Activated T-helper 17 cell treated with anti-CD3 and anti-CD28 coated beads, Interleukin-2, amount 50 U/mL, for 72 hours (primary cell): ENCODE measurements around the gene RABGEF1. TPM values are rescaled to one million over a fixed set of nuclear protein-coding genes. Genes with fewer than 3 reads are reported as not detected.
"Not testable (repeated sequence)": the region's sequence is repeated elsewhere in the genome, so short reads cannot be mapped to it uniquely, and the experiment has no call there.

Experiments used
- ATAC-seq: fragments of 150-1000 bp; cut with Tn5 transposase; replicated peaks from 2 replicates; pipeline ENCODE4 v1.10.0; 2021; ENCODE audit warnings: mild to moderate bottlenecking, moderate library complexity
- H3K27ac Mint-ChIP-seq: one replicate; pipeline ENCODE4 v1.8.0; 2022; ENCODE audit warnings: mixed read lengths
- H3K27me3 Mint-ChIP-seq: one replicate; pipeline ENCODE4 v1.8.0; 2022; ENCODE audit warnings: mixed read lengths
- H3K36me3 Mint-ChIP-seq: one replicate; pipeline ENCODE4 v1.8.0; 2022; ENCODE audit warnings: low read depth, mild to moderate bottlenecking, mixed read lengths
- H3K4me1 Mint-ChIP-seq: one replicate; pipeline ENCODE4 v1.8.0; 2022; ENCODE audit warnings: mixed read lengths
- H3K4me3 Mint-ChIP-seq: one replicate; pipeline ENCODE4 v1.8.0; 2022; ENCODE audit warnings: mild to moderate bottlenecking, mixed read lengths
- H3K9me3 Mint-ChIP-seq: one replicate; pipeline ENCODE4 v1.8.0; 2022; ENCODE audit warnings: mixed read lengths
- total RNA-seq, 2 donors: library from RNA; stranded (reverse); gene quantifications; one replicate each; pipeline ENCODE4 v1.2.3, GENCODE V29; 2022

RABGEF1 gene
- total RNA-seq, 2 donors from 2014 or later: 24.5 to 37.4 TPM

DNA sequence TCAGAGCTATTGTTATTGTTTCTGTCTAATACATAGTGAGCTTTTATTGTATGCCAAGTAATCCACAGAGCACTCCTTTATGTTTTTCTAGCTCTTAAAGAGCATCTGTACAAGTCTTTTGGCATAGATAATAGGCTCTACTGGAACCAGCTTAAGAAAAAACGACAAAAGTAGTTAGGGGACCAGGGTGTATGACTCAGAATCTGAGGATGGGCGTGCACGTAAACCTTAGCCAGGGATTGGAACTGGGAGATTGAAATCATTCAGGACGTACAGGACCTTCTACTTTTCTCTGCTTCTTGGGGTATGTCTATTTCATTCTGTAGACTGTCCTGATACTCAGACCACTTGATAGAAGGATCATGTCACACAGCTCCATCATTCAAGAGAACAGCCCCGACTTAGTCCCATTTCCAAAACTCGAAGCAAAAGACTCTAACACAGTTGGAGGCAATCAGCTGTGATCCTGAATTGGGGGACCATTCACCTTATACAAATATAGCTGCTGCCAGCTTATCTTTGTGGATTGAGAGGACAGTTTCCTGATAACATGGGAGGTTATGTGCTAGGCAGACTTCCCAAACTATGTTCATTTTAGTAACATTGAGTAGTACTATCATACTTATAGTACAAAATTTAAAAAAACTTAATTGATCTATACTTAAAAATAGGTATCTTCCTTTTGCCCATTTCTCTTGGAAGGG is 24.9 kb downstream of the RABGEF1 start:
- H3K27ac Mint-ChIP-seq, ATAC-seq, H3K27me3 Mint-ChIP-seq, H3K9me3 Mint-ChIP-seq, H3K4me3 Mint-ChIP-seq, H3K36me3 Mint-ChIP-seq: not testable (repeated sequence)
- peaks cover 31% of the 10 kb centered on the region for H3K4me1 Mint-ChIP-seq

DNA sequence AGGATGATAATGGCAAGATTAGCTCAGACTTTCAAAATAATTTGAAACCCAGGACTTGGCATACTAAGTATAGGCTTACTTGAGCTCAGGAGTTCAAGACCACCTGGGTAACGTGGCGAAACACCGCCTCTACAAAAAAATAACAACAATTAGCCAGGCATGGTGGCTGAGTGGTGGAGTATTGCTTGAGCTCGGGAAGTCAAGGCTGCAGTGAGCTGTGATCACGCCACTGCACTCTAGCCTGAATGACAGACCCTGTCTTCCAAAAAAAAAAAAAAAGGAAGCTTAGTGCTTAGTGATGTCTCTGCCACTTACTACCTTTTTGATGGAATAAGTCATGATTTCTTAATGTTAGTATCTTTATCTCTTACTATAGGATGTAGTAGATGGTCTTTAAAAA is 25.5 kb downstream of the RABGEF1 start:
- Mint-ChIP-seq H3K36me3 (peaks cover 12% of the 10 kb centered on the region), H3K27me3 (no peaks in the 10 kb centered on the region), H3K9me3 (peaks cover 3% of the 10 kb centered on the region), H3K4me3 (no peak overlapping the region), H3K27ac (no peak overlapping the region), H3K4me1 (peaks cover 36% of the 10 kb centered on the region)
- ATAC-seq: no peak

DNA sequence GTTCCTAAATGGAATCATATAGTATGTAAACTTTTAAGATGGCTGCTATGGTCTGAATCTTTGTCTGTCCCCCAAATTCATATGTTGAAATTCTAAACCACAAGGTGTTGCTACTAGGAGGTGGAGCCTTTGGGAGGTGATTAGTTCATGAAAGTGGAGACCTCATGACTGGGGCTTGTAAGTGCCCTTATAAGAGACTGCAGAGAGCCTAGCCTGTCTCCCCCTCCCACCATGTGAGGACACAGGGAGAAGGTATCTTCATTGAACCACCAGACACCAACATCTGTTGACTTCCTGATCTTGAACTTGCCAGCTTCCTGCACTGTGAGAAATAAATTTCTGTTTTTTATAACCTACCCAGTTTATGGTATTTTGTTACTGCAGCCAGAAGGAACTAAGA is 27.0 kb downstream of the RABGEF1 start:
- ATAC-seq, H3K4me3 Mint-ChIP-seq, H3K27me3 Mint-ChIP-seq, H3K9me3 Mint-ChIP-seq: not testable (repeated sequence)
- peaks cover 24% of the 10 kb centered on the region for H3K36me3 Mint-ChIP-seq
- peaks cover 36% of the 10 kb centered on the region for H3K4me1 Mint-ChIP-seq
- H3K27ac Mint-ChIP-seq: peak overlapping the region; percentile 17

DNA sequence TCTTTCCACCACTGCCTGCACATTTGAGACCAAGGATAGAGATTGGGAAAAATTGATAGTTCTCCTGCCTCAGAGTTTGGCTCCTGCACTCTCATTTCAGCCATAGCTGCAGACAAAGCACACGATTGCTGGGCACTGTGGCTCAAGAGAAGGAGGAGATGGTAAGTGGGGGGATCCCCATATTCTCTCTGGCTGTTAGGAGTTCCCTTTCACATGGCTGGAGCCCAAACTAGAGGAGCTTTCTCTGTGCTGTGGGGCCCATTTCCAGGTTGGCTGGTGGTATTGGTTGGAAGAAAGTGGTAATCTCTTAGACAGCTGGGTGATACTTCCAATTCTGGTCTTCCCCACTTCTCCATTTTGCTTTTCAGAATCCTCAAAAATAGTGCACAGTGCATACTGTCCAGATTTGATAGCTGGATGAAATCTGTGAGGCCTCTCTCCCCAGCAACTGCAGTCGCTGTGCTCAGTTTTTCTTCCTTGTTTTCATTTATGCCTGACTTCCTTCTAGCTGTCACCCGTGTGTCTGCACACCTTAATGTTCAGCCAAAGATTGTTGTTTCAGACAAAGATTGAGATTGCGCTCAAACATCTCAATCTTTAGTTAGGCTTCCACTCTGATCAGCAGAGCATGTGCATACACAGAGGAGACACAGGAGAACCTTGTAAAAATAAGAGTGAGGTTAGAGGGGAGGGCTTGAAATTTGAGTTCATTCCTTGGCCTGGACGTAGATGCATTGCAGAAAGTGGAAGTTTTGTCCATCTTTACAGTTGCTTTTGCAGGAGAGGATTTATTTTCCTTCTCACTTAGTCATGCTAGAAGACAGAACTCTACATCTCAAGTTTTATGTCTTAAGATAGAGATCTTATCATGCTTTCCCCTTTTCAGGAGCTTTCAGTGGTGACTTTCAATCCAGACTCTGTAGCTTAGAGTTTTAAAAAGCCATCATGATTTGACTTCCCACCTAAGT is 28.6 kb downstream of the RABGEF1 start:
- Mint-ChIP-seq H3K9me3 (no peaks in the 10 kb centered on the region), H3K4me3 (no peak overlapping the region), H3K4me1 (peaks cover 30% of the 10 kb centered on the region), H3K27me3 (no peaks in the 10 kb centered on the region), H3K36me3 (peaks cover 41% of the 10 kb centered on the region), H3K27ac (peak overlapping the region; percentile 1)
- no peak for ATAC-seq

DNA sequence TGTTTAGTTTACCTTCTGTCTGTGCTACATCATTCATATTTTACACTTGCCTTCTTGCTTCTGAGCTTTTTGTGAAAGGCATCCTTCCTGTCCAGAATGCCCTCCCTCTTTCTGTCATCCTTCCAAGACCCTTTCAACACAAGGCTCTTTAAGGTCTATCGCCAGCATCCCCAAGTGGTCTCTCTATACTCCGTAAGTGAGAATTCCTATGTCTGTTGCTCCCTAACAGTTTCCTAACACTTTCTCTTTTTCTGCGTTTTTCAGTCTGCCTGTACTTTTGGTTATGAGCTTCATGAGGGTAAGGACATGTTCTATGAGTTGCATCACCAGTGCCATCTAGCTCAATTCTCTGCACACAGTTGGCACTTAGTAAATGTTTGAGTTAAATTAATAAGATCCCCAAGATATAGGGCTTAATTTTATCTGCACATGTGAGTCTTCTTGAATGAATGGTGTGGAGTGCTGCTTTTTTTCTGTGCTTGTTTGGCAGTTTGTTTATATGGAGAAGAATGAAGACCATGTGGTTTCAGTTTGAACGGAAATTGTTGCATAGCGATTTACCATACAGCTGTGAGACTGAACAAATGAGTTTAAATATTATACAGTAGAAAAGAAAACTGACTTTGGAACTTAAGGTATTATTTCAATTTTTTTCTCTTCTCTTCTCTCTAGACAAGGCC is 29.4 kb downstream of the RABGEF1 start:
- Mint-ChIP-seq H3K4me3 (peak overlapping the region; percentile 1), H3K9me3 (no peaks in the 10 kb centered on the region), H3K27ac (peak overlapping the region; percentile 1), H3K36me3 (peaks cover 49% of the 10 kb centered on the region), H3K27me3 (no peaks in the 10 kb centered on the region), H3K4me1 (peaks cover 30% of the 10 kb centered on the region)
- ATAC-seq: peak; percentile 16

DNA sequence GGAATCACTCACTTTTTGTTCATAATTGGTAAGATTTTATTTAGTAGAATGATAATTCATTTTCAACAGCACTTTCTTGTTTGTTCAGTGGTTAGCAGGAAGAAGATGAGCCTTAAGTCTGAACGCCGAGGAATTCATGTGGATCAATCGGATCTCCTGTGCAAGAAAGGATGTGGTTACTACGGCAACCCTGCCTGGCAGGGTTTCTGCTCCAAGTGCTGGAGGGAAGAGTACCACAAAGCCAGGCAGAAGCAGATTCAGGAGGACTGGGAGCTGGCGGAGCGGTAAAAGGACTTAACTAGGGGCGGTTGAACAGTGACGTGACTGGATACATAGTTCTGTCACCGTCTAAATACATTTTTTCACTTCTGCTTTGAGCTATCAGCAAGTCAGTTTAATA is 31.3 kb downstream of the RABGEF1 start:
- no peak overlapping the region for H3K27ac Mint-ChIP-seq
- no peaks in the 10 kb centered on the region for H3K9me3 Mint-ChIP-seq
- H3K4me3 Mint-ChIP-seq: no peak overlapping the region
- no peaks in the 10 kb centered on the region for H3K27me3 Mint-ChIP-seq
- ATAC-seq: no peak
- H3K36me3 Mint-ChIP-seq: peaks cover 67% of the 10 kb centered on the region
- peaks cover 30% of the 10 kb centered on the region for H3K4me1 Mint-ChIP-seq

DNA sequence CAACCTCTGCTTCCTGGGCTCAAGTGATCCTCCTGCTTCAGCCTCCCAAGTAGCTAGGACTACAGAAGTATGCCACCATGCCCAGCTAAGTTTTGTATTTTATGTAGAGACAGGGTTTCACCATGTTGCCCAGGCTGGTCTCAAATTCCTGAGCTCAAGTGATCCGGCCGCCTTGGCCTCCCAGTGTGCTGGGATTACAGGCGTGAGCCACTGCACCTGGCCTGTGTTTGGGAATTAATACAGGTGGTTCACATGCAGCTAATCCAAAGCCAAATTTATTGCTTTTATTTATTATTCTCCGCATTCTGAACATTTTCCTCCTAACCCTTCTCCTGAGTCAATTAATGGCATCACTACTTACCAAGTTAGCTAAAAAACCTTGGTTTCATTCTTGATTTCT is 33.2 kb downstream of the RABGEF1 start:
- H3K27ac Mint-ChIP-seq, H3K9me3 Mint-ChIP-seq, H3K27me3 Mint-ChIP-seq, ATAC-seq, H3K4me3 Mint-ChIP-seq: not testable (repeated sequence)
- peaks cover 87% of the 10 kb centered on the region for H3K36me3 Mint-ChIP-seq
- peaks cover 24% of the 10 kb centered on the region for H3K4me1 Mint-ChIP-seq

DNA sequence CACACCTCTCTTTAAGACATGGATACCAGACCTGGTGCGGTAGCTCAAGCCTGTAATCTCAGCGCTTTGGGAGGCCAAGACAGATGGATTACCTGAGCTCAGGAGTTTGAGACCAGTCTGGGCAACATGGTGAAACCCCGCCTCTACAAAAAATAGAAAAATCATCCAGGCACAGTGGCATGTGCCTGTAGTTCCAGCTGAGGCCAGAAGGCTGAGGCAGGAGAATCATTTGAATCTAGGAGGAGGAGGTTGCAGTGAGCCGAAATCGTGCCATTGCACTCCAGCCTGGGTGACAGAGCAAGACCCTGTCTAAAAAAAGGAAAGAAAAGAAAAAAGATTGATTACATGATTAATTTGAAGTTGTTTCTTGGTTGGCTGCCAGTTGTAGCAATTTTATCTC is 35.9 kb downstream of the RABGEF1 start:
- peaks cover 97% of the 10 kb centered on the region for H3K36me3 Mint-ChIP-seq
- not testable (repeated sequence) for H3K27me3 Mint-ChIP-seq, ATAC-seq, H3K9me3 Mint-ChIP-seq, H3K4me3 Mint-ChIP-seq, H3K27ac Mint-ChIP-seq
- H3K4me1 Mint-ChIP-seq: peaks cover 16% of the 10 kb centered on the region

DNA sequence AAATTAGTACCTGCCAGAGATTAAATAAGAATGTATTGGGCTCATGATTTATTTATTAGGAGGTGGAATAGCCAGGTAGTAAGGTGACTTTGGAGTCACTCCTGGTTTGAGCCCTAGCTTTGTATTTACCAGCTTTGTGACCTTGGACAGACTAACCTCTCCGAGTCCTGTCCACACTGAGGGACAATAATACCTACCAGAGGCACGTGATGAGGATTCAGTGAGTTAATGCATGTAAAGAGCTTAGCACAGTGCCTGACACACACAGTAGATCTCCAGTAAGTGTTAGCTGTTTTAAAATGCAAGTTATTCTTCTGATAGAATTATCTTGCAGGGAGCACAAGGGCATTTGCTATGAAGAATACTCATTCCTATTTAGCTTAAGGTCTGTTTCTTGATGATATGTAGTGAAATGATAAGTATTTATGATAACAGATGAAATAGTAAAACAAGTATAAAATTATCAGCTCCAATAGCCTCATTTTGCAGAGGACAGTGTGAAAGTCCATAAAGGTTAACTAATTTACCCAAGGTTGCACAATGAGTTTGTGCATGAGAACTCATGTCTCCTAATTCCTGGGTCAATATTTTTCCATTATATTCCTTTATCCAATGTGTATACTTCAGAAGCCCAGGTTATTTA is 36.4 kb downstream of the RABGEF1 start:
- H3K9me3 Mint-ChIP-seq: no peaks in the 10 kb centered on the region
- H3K27ac Mint-ChIP-seq: no peak overlapping the region
- peaks cover 16% of the 10 kb centered on the region for H3K4me1 Mint-ChIP-seq

DNA sequence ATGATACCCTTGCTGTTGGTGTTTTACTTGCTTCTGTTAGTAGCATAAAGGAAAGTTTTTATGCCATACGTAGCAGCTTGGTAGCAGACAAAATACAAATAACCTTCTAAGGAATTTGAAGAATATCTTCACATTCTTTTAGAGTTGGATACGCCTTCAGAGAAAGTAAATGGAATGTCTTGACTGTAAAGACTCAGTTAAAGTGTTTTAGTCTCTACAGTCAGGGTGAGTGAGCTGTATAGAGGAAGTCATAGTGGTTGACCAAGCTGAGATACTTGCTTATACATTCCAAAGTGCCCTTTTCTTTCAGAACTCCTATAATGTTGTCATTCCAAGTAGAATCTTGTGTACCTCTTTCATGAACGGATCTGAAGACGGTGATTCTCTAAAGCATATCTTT is 37.7 kb downstream of the RABGEF1 start:
- ATAC-seq: no peak
- Mint-ChIP-seq H3K27ac (peak overlapping the region; percentile 20), H3K9me3 (no peaks in the 10 kb centered on the region), H3K4me3 (no peak overlapping the region), H3K36me3 (peaks cover 95% of the 10 kb centered on the region), H3K4me1 (peaks cover 16% of the 10 kb centered on the region), H3K27me3 (no peaks in the 10 kb centered on the region)

More for the DNA sequence above, 36.4 kb downstream of the RABGEF1 start:
- no peak for ATAC-seq
- no peaks in the 10 kb centered on the region for H3K27me3 Mint-ChIP-seq
- no peak overlapping the region for H3K4me3 Mint-ChIP-seq
- H3K36me3 Mint-ChIP-seq: peaks cover 97% of the 10 kb centered on the region

DNA sequence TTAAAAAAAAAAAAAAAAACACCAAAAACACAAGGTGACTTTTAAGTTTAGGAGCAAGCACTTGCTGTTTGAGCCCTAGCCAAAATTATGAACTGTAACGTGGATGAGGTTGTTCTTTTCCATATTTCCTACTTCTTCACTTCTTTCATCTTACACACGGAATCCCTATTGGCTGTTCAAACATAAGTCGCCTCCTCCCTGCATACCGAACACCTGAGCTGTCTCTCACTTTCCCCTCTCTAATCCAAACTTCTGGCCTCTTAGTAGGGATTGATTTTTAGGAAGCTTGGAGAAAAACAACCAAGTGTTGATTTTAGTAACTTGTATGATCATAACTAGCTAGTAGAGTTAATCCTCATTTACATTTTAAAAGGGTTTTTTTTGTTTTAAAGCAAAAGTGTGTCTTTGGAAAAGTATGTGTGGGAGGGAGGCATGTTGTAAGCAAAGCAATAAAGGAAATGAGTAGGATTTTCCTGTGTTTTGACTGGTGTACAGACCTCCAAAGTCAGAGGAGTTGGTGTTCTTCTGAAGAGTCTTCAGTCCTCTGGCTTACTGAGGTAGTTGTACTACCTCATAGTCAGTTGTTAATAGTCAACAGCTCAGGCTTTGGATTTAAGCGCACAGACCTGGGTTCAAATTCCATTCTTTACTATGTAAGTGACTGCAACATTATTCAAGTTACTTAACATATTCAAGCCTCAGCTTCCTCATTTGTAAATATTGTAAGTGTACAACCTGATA is 39.3 kb downstream of the RABGEF1 start:
- peak overlapping the region; percentile 72 for H3K27ac Mint-ChIP-seq
- H3K4me3 Mint-ChIP-seq: peak overlapping the region; percentile 5

DNA sequence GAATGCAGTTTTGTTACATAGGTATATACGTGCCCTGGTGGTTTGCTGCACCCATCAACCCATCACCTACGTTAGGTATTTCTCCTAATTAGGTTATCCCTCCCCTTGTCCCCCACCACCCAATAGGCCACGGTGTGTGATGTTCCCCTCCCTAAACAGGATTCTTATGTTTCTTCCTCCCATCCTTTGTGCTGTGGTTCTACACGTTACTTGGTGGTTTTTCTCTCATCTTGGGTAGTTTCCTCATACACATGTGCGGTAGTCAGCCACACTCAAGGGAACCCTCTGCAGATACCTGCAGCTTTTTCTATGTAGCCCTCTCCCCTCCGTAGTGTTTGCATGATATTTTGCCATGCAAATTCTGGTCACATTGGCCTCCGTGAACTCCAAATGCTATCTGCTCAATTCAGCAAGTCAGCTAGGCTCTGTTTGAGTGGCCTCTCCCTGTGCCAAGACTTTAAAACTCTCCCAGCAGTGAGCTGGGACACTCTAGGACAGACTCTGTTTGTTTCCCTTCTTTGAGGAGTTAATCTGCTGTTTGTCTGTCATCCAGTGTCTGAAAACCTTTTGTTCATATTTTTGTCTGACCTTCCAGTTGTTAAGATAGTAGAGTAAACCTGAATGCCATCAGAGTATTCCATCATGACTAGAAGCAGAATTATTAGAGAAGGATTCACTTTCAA is 41.0 kb downstream of the RABGEF1 start:
- Mint-ChIP-seq H3K27me3 (no peaks in the 10 kb centered on the region), H3K4me3 (no peak overlapping the region), H3K36me3 (peaks cover 95% of the 10 kb centered on the region), H3K27ac (peak overlapping the region; percentile 31), H3K9me3 (no peaks in the 10 kb centered on the region), H3K4me1 (peaks cover 16% of the 10 kb centered on the region)
- no peak for ATAC-seq

More for the DNA sequence above, 39.3 kb downstream of the RABGEF1 start:
- Mint-ChIP-seq H3K36me3 (peaks cover 95% of the 10 kb centered on the region), H3K9me3 (no peaks in the 10 kb centered on the region), H3K27me3 (no peaks in the 10 kb centered on the region), H3K4me1 (peaks cover 16% of the 10 kb centered on the region)
- ATAC-seq: peak; percentile 62

DNA sequence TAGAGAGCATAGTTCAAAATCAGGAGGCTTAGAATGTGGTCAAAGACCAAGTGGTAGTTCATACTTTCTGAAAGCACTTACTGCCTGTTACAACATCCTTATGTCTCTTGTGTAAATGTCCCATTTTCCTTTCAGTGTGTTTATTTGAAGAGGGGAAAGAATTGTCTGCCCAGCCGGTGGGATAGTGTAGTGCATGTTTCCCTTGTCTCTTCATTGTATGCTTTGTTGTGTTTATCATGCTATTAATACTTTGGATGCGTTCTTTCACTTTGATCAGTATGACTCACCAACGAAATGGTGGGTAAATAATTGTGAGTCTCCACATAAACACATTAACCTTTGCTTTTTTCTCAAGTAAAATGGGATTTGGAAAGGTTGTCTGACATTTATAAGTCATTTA is 42.3 kb downstream of the RABGEF1 start:
- H3K4me1 Mint-ChIP-seq: peaks cover 16% of the 10 kb centered on the region
- H3K27ac Mint-ChIP-seq, ATAC-seq, H3K4me3 Mint-ChIP-seq, H3K9me3 Mint-ChIP-seq, H3K27me3 Mint-ChIP-seq: not testable (repeated sequence)
- H3K36me3 Mint-ChIP-seq: peaks cover 95% of the 10 kb centered on the region
